ENCODE data around the gene UGT1A9. TPM values are rescaled to one million over a fixed set of nuclear protein-coding genes. Genes with fewer than 3 reads are reported as not detected.

Gene UGT1A9
- total and polyA plus RNA-seq, 7 donors = not detected

GRCh38 chr2:233711312-233712008 lies 39.8 kb downstream of the UGT1A9 start:
- H3K36me3 ChIP-seq (ENCODE audit: insufficient read depth in 1 of 2, low read depth in 1 of 2) = no peaks in the 10 kb centered on the region
- H3K4me1 ChIP-seq = no peaks in the 10 kb centered on the region
- no peak overlapping the region for H3K4me3 ChIP-seq
- intact Hi-C loops (cut with DNase I) = no loop called here
- no peak overlapping the region for H3K27ac ChIP-seq
- WGBS, 3 donors = 32 to 37% (median 32%) methylated on average over 11 of the region's 11 CpGs
- TF ChIP-seq CTCF (IDR thresholded peaks at IDR 0.05) = peak; percentile 48
- no peaks in the 10 kb centered on the region for H3K27me3 ChIP-seq (ENCODE audit: insufficient read depth in 3 of 3, low read length in 2 of 3)
- H3K9me3 ChIP-seq = no peaks in the 10 kb centered on the region
- peak in 1 of 4 donors; percentile 76 for ATAC-seq
- peak; percentile 59 to 75 for DNase-seq

- WGBS, 3 donors = 76 to 83% (median 80%) methylated on average over 14 of the region's 14 CpGs
- H3K4me3 ChIP-seq = no peak within 1 kb of the TSS
- H3K9me3 ChIP-seq = no peaks in the 10 kb centered on the region
- no peaks in the 10 kb centered on the region for H3K27me3 ChIP-seq (ENCODE audit: insufficient read depth in 3 of 3, low read length in 2 of 3)
- no peak for DNase-seq
- no peaks in the 10 kb centered on the region for H3K36me3 ChIP-seq (ENCODE audit: insufficient read depth in 1 of 2, low read depth in 1 of 2)
- no peaks in the 10 kb centered on the region for H3K4me1 ChIP-seq
- TF ChIP-seq CTCF (IDR thresholded peaks at IDR 0.05) = no peak
- ATAC-seq = no peak
- intact Hi-C loops (cut with DNase I) = no loop called here
- no peak within 1 kb of the TSS for H3K27ac ChIP-seq
Observed at GRCh38 chr2:233712611-233713261, 41.0 kb downstream of the UGT1A9 start, which contains the start of gene UGT1A5. Gene UGT1A5 (plus strand): TSS chr2:233712907. CDS start chr2:233712992, 85 bp downstream.

- Histone ChIP-seq H3K27me3 (ENCODE audit: insufficient read depth in 3 of 3, low read length in 2 of 3) (no peaks in the 10 kb centered on the region), H3K4me1 (no peaks in the 10 kb centered on the region), H3K4me3 (no peak overlapping the region), H3K27ac (no peak overlapping the region), H3K36me3 (ENCODE audit: insufficient read depth in 1 of 2, low read depth in 1 of 2) (no peaks in the 10 kb centered on the region), H3K9me3 (no peaks in the 10 kb centered on the region)
- no peak for DNase-seq
- TF ChIP-seq CTCF (IDR thresholded peaks at IDR 0.05) = no peak
- WGBS, 3 donors = 73 to 85% (median 77%) methylated on average over 7 of the region's 7 CpGs
- intact Hi-C loops (cut with DNase I) = no loop called here
- ATAC-seq = no peak
Observed at GRCh38 chr2:233713262-233713615, 41.5 kb downstream of the UGT1A9 start.

- Histone ChIP-seq H3K9me3 (no peaks in the 10 kb centered on the region), H3K4me3 (no peak overlapping the region), H3K36me3 (ENCODE audit: insufficient read depth in 1 of 2, low read depth in 1 of 2) (no peaks in the 10 kb centered on the region), H3K4me1 (no peaks in the 10 kb centered on the region), H3K27me3 (ENCODE audit: insufficient read depth in 3 of 3, low read length in 2 of 3) (no peaks in the 10 kb centered on the region), H3K27ac (no peak overlapping the region)
- no peak for ATAC-seq
- DNase-seq = no peak
- whole genome bisulfite sequencing, 3 donors = 69 to 78% (median 72%) methylated on average over 2 of the region's 2 CpGs
- no peak for TF ChIP-seq CTCF (IDR thresholded peaks at IDR 0.05)
- intact Hi-C loops (cut with DNase I) = no loop called here
Observed at GRCh38 chr2:233714121-233714520, 42.4 kb downstream of the UGT1A9 start.
